Cardiac fibroblast (primary cell): ENCODE data around the gene TAS2R31.
"Not testable (repeated sequence)": the region's sequence is repeated elsewhere in the genome, so short reads cannot be mapped to it uniquely, and the experiment has no call there.

Experiments used
- DNase-seq, 2 donors: peaks; one replicate each; pipeline versions ENCODE4 v3.0.0 to v3.0.0-alpha.2; 2010; ENCODE audit warnings: low read depth in 2 of 2
- H3K4me3 ChIP-seq, 2 donors: replicated peaks in 1 of 2; 1 replicate in 1 of 2; 2 replicates in 1 of 2; pipeline ENCODE4 v1.5.1; 2011; ENCODE audit warnings: low read depth in 2 of 2, low read length in 2 of 2, mild to moderate bottlenecking in 2 of 2, moderate library complexity in 1 of 2
- CTCF ChIP-seq: IDR thresholded peaks from one replicate; pipeline ENCODE4 v1.5.1; 2011; ENCODE audit warnings: low read depth, mild to moderate bottlenecking, low read length, inconsistent platforms

The TAS2R31 gene

DNA sequence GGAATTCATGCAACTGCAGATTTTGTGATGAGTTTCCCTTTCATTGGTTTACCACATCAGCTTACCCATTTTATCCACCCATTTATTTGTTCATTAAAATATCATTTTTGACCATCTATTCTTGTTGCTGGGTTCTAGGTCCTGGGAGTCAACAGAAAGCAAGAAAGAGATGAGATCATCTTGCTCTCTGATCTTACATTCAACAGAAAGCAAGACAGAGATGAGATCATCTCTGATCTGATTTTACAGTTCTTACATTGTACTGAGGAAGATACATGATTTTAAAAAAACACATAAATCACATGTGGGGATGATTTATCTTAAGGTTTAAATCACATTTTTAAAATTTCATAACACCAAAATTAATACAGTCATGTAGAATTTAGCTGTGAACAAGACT is 28.6 kb upstream of the TAS2R31 start:
- peak in 1 of 2 donors; percentile 32 for DNase-seq
- TF ChIP-seq CTCF, result no peak
- H3K4me3 ChIP-seq, result no peak overlapping the region

- no peak for TF ChIP-seq CTCF
- no peak overlapping the region for H3K4me3 ChIP-seq
- DNase-seq, result no peak
Observed at GRCh38 chr12:11059041-11059440, 27.8 kb upstream of the TAS2R31 start.

DNA sequence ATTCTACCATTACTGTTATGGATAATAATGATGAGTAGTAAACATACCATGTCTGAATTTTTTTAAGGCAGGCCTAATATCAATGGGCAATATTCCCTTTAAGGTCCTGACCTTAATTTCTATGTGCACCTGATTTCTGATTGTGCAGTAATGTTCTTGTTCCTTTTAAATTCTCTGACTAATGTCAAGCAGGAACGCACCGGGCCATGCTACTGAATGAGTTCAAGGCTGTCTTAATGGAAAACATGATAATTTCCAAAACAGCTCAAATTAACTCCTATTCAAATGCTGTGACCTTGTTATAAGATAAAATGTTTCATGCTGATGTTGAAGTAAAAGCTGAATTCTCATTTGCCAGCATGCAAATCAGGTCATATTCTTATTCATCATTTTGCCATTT is 24.1 kb upstream of the TAS2R31 start:
- TF ChIP-seq CTCF, result no peak
- H3K4me3 ChIP-seq, result no peak overlapping the region
- DNase-seq, result no peak

DNA sequence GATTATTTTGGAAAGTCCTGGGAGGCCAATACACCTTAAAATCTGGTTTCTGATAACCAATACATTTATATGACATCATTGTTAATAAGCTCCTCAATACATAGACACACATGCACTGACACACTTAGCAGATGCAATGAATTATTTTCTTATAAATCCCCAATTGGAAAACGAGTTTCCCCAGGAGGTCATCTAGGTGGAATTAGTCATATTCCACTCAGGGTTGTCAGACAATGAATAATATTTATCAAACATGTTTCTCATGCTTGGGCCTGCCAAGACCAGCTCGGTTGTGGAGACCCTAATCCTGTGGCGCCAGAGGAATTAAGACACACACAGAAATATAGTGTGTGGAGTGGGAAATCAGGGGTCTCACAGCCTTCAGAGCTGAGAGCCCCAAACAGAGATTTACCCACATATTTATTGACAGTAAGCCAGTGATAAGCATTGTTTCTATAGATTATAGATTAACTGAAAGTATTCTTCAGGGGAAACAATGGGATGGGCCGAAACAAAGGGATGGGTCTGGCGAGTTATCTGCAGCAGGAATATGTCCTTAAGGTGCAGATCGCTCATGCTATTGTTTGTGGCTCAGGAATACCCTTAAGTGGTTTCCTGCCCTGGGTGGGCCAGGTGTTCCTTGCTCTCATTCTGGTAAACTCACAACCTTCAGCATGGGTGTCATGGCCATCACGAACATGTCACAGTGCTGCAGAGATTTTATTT is 18.8 kb upstream of the TAS2R31 start:
- not testable (repeated sequence) for DNase-seq, H3K4me3 ChIP-seq

DNA sequence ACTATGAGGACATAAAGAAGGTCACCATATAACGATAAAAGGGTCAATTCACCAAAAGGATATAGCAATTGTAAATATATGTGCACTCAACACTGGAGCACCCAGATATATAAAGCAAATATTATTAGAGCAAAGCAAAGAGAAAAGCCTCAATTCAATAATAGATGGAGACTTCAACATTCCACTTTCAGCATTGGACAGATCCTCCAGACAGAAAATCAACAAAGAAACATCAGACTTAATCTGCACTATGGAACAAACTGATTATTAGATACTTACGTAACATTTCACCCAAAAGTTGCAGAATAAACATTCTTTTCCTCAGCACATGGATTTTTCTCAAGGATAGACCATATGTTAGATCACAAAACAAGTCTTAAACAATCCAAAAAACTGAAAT is 10.2 kb upstream of the TAS2R31 start:
- not testable (repeated sequence) for H3K4me3 ChIP-seq, DNase-seq

DNA sequence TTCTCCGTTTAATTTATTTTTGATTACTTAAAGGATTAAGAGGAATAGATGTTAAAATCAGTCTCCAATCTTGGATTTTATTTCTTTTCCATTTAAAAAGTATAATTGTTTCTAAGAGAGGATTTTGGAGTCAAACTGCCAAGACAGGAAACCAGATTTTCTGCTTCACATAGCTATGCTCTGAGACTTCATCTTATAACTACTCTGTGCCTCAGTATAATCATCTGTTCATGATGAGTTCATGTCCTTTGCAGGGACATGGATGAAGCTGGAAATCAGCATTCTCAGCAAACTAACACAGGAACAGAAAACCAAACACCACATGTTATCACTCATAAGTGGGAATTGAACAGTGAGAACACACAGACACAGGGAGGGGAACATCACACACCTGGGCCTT is 9.0 kb upstream of the TAS2R31 start:
- no peak overlapping the region for H3K4me3 ChIP-seq
- no peak for TF ChIP-seq CTCF
- peak in 1 of 2 donors; percentile 10 for DNase-seq

- no peak overlapping the region for H3K4me3 ChIP-seq
- TF ChIP-seq CTCF, result no peak
- DNase-seq, result no peak
Observed at GRCh38 chr12:11039171-11039570, 8.0 kb upstream of the TAS2R31 start.

DNA sequence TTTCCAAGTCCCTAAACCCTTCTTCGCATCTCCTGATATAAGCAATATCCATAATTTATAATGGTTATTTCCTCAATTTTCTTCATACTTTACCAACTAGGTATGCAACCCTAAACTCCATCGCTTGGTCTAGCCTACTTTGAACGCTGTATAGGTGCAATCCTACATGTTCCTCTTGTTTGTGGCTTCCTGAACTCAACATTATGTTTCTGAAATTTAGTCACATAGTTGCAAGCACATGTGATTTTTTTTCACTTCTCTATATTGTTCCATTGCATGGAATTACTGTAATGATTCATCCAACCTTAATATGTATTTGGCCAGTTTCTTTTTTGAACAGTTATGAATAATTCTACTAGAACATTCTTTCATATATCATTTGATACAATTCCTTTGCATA is 2.8 kb upstream of the TAS2R31 start:
- H3K4me3 ChIP-seq, DNase-seq: not testable (repeated sequence)

DNA sequence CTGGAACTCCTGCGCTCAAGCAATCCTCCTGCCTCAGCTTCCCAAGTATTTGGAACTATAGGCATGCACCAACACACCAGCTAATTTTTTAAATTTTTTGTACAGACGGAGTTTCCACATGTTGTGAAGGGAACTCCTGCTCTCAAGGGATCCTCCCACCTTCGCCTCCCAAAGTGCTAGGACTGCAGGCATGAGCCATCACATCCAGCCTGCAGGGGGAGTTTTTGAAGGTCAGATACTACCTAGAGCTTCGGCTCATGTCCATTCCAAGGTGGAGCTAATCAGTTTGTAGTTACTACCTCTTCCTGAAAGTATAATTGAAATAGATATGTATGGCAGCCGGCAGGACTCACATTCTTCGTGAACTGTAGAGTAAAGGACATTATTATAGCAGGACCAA is 5.1 kb downstream of the TAS2R31 start:
- DNase-seq, result no peak
- H3K4me3 ChIP-seq, result no peak overlapping the region
- peak; percentile 32 for TF ChIP-seq CTCF
